Hematopoietic multipotent progenitor cell treated with erythropoietin and hydrocortisone succinate and interleukin-3 and kit ligand, for 6 days (in vitro differentiated cells): ENCODE data around the gene RPL37A.

Experiments
- DNase-seq: peaks from one replicate; pipeline ENCODE4 v3.0.0-alpha.2; 2015

Gene RPL37A

DNA sequence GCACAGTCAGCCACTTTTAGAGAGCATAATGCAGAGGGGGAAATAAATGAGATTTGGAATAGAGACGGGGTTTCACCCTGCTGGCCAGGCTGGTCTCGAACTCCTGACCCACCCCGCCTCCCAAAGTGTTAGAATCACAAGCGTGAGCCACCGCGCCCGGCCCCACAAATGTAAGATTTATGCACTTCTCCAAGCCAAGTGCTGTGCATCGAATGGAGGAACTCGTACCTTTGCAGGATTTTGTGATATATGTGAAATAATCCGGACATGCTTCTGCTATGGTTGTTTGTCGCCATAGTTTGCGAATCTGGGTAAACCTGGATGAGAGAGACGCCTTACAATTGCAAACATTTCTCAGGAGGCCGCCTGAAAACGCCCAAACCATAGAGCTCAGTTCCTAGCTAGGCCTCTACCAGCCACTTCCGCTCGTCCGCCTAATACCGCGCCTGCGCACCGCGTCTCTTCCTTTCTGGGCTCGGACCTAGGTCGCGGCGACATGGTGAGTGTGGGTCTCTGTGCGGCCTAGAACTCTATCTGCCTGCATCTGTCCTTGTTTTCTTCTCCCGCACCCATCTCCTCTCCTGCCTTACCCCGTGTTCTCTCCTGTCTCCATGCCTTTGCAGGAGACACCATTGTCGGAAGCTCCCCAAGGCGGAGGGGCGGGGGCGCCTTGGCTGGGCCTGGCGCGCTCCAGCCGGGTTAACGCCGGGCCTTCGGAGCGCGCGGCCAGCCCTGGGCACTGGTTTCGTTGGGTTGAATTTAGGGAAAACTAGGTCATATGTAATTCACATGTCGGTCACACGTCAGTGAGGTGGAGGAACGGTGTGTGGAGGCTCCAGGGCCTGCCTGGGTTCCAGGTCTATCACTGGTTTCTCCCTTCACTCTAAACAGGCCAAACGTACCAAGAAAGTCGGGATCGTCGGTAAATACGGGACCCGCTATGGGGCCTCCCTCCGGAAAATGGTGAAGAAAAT lies at the start of gene RPL37A:
TSS of gene RPL37A (plus strand) at position 466 of the 974 bp plus-strand sequence. CDS start at position 497, 31 bp downstream.
- peak; percentile 99 for DNase-seq

DNA sequence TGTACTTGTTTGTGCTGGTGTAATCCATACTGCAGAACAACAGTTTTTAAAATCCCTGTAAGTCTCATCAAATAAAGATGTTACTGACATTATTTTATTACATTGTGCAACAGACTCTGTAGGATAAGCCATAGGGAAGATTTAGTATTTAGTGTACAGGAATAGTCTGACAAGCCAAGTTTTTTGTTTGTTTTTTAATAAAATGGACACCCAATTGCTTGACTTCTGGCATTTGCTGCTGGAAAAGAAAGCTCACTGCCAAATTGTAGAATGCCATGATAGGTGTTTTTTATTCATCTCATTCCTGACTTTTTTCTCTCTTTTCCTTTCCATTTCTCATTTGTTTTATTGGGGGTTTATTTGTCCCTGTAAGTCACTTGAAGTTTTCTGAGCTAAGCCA lies 48.3 kb upstream of the RPL37A start:
- no peak for DNase-seq

DNA sequence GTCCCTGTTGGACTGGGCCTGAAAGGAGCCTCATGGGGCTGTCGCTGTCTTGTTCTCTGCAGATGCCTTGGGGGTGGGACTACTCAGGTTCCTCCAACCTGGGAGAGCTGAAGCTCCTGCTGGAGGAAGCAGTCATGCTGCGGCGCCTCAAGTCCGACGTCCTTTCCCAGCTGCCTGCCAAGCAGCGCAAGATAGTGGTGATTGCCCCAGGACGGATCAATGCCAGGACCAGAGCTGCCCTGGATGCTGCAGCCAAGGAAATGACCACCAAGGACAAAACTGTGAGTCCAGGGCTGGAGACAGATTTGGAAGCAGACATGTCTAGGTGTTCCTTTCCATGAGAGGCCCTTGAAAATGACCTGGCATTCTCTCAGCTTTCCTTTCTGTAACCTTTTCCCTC lies 47.9 kb upstream of the RPL37A start:
- no peak for DNase-seq

DNA sequence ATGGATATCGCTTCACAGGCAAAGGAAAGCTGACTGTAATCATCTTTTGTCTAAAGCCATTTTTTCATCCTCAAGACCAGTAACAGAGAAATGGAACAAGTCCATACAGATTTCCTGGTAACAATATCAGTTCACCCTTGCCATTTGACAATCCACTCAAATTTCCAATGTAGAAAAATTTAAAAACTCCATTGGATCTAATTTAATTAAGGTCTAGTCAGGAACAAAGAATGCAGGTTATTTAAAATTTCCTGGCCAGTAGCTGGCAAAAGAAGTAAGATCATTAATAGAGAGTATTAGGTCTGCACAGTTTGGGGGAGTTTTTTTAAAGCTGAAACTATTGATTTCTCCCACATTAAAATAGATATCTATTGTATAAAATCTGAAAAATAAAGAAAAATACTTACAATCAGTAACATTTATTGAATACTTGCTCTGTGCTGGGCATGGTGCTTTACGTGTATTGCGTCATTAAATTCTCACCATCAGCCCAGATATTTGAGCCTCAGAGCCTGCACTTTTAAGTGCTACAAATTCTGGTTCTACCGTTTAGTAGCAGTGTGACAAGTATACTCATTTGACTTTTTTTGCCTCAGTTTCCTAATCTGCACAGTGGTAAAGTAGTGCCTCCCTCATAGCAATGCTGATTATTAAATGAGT lies 44.6 kb upstream of the RPL37A start:
- no peak for DNase-seq

DNA sequence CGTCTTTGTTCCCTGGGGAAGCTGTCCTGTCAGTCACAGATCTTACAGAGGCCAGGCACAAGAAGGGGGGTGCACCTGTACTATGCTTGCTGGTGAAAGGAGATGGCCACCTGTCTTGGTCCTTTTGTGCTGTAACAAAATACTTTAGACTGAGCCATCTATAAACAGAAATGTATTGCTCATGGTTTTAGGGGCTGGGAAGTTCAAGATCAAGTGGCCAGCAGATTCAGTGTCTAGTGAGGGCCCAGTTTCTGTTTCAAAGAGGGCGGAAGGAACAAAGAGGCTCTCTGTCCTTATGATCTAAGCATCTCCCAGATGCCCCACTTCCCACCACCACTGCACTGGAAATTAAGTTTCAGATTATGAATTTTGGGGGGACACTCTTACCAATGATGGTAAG lies 35.5 kb upstream of the RPL37A start:
- DNase-seq = no peak

DNA sequence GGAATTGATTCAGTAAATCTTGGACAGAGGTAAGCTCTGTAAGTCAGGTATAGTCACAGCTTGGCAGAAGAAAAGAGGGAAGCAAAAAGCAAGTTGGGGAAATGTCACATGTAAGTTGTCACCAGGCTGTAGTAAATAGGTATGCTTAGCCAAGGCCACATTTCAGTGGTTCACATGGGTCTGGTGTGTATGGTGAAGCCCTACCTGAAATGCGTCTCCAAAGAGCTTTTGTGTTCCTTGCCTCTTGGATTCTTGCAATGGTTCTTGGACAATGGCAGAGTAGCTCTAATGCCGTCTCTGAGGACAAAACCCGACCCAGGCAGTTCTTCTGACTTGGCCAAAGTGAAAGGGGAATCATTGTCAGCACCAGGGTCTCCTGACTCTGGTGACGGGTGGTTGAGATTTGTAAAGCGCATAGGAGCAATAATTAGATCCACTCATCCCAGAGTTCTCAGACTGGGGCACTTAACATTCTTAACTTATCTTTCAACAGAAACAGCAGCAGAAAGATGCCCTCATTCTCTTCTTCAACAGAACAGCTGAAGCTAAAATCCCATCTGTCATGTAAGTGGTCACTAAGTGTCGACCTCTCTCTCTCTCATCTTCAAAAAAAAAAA lies 34.4 kb upstream of the RPL37A start:
- no peak for DNase-seq

DNA sequence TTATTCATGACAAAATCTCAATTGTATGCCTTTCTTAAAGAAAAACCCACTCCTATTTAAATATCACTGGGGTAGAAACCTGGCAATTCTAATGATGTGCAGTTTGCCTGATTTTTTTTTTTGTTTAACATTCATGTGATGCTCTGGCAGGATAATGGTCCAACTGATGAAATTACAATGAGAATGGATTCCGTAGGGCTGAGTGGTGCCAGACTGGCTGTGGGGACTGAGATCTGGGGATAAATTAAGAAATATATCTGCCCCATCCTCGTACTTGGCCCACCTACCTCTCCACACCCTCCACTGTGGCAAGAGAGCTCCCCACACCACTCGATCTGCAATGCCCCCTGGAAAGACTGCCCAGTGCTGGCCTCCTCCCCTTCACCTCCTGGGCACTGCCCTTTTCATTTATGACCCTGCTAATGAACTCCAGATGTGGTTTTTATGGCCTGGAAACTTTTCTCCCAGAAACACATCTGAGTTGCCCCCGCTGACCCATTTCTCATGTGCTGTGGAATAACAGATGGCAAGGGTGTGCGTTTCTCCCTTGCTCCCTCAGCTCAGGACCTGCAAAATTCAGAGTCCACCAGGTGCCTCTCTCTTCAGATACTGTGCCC lies 33.0 kb upstream of the RPL37A start:
- DNase-seq = no peak

DNA sequence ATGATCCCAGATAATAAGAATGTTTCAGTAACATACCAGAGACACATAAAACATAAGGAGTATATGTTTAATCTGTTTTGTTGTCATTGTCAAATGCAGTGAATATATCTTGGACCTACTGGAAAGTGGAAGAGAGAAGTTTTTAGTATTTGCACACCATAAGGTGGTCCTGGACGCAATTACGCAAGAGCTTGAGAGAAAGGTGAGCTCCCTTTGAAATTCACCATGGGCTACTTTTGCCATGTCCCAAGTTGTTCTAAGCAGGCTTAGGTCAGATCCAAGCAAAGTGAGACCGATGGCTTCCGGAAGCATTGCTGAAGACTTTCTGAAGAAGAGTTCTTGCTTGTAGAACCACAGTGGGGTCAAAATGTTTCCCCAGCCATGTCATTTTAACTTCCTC lies 30.8 kb upstream of the RPL37A start:
- DNase-seq = no peak

DNA sequence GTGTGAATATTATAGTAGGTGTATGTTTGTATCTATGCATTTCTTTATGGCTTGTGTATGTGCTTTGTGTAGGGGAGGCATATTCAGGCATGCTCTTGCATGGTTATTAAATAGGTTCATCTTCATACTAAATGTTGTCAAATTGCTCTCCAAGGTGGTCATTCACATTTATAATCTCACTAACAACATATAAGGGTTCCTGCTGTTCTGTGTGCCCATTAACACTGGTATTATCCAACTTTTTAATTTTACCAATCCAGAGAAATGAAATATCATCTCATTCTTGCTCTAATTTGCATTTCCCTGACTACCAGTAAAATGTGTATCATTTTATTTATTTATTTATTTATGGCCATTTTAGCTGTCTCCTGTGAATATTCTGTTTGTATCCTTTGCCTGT lies 29.0 kb upstream of the RPL37A start:
- no peak for DNase-seq

DNA sequence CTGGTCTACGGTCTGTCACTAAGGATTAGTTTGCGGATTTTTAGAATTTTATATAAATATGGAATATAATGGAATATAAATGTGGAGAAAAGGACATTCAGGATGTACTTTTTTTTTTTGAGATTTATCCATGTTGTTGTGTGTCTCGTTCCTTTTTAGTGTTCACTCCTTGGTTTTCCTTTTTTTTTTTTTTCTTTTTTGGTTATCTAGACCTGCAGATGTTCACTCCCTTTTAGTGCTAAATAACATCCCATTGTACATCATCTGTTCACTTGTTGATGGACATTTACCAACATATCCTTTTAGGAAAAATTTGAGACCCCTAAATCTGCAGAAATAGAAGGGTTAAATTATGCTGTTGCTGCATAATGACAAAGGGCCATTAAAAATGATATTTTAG lies 25.5 kb upstream of the RPL37A start:
- DNase-seq = no peak

DNA sequence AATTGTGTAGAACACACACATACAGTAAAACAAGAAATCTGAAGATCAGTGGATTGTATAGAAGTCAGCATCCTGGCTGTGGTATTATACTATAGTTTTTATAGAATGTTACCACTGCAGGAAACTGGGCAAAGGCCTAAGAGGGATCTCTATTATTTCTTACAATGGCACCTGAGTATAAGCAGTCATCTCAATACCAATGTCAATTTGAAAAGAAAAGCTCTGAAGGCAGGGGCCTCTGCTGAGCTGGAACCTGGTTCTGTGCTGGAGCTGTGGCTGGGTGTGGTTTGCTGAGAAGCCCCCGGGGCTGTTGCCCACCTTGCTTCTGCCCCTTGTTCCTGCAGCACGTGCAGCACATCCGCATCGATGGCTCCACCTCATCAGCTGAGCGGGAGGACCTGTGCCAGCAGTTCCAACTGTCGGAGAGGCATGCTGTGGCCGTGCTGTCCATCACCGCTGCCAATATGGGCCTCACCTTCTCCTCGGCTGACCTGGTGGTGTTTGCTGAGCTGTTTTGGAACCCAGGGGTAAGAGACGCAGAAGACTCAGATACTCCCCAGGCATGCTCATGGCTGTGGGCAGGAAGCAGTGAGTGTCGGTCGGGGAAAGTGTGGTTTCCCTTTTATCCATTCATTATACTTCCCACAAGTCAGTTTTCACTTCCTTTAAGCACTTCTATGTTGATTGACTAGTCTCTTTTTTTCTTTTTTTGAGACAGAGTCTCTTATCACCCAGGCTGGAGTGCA lies 23.5 kb upstream of the RPL37A start:
- DNase-seq = peak; percentile 34

DNA sequence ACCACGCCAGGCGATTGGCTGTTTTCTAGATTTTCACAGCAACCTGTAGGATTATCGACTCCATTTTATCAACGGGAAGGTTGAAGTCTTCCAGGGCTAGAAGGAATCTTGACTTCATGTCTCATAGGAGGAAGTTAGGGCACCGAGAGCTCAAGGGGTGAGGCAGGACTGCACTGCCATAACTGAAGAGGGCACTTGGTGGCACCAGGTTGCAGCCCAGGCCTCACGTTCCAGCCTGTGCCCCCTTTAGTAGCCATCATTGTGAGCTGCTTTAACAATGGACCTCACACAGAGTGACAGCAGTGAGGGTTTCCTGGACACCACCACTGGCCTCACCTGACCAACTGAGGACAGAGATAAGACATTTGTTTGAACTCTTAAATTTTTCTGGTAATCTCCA lies 22.9 kb upstream of the RPL37A start:
- DNase-seq = no peak

DNA sequence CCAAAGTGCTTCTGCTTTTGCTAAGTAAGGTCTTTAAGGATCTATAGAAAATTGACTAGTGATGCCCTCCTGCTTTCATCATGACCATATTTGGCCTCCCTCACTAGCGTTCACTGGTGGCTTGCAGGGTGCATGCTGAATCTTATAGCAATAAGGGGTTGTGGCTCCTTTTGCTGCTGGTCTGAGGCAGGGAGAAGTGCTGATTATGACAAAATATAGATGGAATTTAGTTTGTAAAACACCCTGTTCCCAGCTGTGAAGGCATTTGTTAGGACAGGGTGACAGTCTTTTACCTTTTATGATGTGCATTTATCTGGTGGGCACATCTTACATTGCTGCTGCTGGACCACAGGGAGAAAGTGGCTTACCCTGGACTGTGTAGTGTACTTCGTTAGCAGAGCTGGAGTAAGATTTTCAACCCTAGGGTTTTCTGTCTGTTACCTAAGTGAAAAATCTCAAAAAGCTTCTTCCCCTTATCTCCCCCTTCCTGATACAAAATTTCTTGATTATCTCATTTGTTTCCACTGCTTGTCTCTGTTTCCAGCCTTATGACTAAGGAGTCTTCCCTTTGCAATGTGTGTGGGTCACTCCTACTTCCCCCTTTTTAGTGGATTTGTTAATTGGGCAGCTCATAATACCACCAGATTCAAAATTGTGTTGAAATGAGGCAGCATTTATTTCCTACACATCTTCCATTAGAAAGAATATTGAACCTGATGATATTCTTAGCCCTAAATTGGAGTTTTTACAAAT lies 21.2 kb upstream of the RPL37A start:
- no peak for DNase-seq

DNA sequence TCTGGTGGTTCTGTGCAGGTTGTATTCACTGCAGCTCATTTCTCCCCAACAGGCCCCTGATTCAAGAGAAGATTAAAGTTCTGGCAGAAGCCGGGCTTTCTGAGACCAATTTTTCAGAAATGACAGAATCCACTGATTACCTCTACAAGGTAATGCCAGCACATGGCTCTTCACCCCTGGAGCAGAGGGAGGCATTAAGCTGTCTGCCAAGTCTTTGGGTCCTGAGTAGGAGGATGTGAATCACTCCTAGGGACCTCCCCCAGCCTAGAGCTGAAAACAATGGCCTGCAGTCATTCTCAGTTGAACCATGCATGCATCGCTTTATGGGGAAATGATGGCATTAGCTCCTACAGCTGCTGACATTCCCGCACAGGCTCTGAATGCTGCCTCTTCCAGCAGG lies 20.5 kb upstream of the RPL37A start:
- no peak for DNase-seq

DNA sequence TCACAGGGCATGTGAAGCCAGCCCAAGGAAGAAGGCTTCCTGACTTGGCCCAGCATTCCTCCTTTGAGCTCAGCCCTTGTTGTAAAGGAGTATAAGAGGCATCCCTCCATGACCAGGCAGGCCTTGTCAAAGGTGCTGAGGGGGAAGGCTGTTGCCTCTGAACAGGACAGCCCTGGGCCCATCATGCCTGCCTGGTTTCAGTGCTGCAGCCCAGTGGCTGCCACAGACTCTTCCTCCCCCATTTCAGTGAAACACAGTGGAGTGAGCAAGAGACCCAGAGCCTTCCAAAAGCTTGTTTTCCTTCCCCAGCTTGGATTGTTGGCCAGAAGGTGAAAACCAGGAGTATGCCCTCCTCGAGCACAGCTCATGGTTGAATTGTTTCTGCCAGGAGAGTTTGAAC lies 19.9 kb upstream of the RPL37A start:
- no peak for DNase-seq

DNA sequence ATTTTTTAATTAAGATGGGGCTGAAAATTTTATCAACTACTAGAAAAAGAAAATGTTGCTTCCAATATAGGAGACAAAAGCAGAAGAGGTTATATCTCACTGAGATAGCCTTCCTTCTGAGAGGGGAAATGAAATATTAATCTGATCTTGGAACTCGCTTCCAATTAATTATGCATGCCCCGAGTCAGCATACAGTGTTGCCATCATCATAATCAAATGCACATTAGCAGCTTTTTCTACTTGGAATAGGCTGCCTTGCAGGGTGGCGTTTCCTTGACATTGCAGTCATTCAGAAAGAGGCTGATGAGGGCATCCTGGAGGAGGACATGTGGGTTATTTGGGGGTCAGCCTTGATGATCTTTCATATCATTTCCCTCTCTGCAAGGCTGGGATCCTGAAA lies 18.4 kb upstream of the RPL37A start:
- no peak for DNase-seq

DNA sequence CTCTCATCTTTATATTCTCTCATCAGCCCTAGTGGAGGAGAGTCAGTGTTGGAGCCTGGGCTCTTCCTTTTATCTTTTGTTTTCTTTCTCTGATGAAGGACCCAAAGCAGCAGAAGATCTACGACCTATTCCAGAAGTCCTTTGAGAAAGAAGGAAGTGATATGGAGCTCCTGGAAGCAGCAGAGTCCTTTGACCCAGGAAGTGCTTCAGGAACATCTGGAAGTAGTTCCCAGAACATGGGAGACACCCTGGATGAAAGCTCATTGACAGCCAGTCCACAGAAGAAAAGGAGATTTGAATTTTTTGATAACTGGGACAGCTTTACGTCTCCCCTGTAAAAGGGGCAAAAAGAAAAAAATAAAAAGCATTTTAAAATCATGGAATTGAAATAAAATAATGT lies 16.0 kb upstream of the RPL37A start:
- no peak for DNase-seq

DNA sequence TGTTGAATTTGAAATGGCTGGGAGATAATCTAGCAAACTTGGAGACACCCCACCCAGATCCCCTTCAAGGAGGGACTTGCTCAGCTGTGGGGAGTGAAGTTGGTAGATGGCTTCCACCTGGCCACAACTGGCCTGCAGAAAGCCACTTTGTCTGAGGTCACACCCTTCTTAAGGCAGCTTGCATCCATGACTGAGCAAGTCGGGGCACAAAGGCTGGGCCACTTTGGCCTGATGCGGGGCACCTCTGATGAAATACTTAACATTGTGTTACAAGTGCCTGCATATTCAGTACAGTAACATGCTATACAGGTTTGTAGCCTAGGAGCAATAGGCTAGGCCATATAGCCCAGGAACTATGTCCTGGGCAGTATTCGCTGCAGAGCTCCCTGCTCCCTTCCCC lies 13.4 kb upstream of the RPL37A start:
- no peak for DNase-seq

DNA sequence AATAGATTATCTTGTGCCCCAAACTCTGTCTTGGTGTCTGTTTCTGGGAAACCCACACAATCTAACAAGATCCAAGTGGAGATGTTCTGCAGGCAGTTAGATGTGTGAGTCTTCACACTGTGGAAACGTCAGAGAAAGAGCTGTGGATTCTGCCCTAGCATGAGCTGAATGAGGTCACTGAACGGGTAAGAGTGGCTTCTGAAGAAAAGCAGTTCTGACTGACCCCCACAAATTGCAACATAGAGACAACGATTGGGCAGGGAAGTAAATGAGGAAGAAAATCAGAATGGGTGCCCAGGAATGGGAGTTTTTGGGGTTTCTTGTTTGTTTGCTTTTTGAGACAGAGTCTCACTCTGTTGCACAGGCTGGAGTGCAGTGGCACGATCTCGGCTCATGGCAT lies 12.9 kb upstream of the RPL37A start:
- peak; percentile 44 for DNase-seq

DNA sequence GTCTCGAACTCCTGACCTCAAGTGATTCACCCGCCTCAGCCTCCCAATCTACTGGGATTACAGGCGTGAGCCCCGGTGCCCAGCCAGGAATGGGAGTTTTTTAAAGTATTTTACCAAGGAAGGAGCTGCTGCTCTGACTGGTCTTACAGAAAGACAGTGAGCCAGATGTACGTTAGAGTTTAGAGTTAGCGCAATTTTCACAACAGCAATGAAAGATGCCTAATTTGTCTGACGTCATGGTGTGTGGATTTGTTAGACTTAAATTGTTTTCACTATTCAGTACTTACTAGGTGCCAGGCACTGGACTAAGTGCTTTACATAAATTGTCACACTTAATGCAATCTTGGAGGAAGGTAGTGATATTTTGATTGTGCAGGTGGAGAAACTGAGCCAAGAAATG lies 12.4 kb upstream of the RPL37A start:
- DNase-seq = no peak

DNA sequence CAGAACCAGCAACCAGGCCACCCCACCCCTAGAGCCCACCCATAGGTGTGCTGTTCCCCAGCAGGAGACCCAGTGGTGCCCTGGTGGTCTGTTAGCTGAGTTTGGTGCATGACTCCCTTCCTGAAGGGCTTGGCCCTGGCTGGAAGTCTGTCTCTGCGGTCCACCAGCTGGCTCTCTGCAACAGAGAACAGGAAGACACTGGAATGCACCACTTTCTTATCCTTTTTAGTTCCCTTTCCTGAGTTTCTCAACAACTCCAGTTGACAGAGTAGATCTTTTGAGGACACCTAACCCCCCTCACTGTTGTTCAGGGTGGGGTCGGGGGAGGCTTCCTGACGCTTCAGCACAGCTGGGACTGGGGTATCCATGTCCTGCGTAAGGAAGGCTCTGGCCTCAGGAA lies 11.9 kb upstream of the RPL37A start:
- DNase-seq = peak; percentile 30

DNA sequence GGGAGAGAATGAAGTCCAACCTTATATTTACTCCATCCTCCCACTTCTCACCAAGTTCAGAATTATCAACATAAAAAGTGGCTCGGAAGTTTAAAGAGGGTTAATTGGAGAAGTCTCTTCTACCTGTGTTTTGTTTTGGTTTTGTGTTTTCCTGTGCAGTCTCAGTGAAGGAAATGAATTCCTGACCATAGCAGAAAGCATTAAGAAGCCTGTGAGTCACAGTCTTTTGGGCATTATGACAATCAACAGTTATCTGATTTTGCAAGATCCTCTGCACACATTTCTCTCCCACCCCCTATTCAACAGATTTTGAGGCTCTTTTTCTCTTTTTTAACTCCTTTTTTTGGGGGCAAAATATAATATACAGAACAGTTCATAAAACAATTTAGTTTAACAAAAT lies 8.6 kb upstream of the RPL37A start:
- peak; percentile 52 for DNase-seq
